ENCODE measurements around the gene ST6GAL1. TPM values are rescaled to one million over a fixed set of nuclear protein-coding genes. Genes with fewer than 3 reads are reported as not detected.
A peak's percentile ranks its signal among the peaks of the same experiment; 100 is the strongest.

The ST6GAL1 gene
- total RNA-seq, 1 donor from 2014 or later: 33.8 TPM

- DNase-seq (ENCODE audit: low spot score in 2 of 2): no peak
- no peak for FAIRE-seq
Measured at GRCh38 chr3:187093320-187093719, 163.0 kb downstream of the ST6GAL1 start.

DNA sequence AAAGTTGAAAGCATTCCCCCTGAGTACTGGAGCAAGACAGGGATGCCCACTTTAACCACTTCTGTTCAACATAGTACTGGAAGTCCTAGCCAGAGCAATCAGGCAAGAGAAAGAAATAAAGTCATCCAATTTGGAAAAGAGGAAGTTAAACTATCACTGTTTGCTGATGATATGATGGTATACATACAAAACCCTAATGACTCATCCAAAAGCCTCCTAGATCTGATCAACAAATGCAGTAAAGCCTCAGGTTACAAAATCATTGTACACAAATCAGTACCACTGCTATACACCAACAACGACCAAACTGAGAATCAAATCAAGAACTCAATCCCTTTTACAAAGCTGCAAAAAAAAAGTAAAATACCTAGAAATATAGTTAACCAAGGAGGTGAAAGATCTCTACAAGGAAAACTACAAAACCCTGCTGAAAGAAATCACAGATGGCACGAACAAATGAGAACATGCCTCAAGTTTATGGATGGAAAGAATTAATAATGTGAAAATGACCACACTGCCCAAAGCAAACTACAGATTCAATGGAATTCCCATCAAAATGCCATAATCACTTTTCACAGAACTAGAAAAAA, 168.7 kb downstream of the ST6GAL1 start:
- FAIRE-seq (no peak), DNase-seq (ENCODE audit: low spot score in 2 of 2) (no peak)

GRCh38 chr3:187101184-187102072, 171.1 kb downstream of the ST6GAL1 start:
- FAIRE-seq: no peak
- DNase-seq (ENCODE audit: low spot score in 2 of 2): peak in 1 of 2 donors; percentile 33

DNA sequence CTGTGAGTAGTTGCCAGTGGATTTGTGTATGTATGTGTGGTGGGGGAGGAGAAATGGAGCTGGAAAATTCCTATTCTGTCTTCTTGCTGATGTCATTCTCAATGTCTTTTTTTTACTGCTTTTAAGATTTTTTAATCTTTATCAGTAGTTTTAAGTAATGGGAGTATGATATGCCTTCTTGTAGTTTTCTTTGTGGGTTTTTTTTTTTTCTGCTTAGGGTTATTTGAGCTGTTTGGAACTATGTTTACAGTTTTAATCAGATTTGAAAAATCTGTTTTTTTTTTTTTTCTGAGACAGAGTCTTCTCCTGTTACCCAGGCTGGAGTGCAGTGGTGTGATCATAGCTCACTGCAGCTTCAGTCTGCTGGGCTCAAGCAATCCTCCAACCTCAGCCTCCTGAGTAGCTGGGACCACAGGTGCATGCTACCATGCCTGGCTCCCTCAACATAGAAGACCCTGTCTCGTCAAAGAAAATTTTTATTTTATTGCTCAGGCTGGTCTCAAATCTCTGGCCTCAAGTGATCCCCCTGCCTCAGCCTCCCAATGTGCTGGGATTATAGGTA, 171.8 kb downstream of the ST6GAL1 start:
- no peak for DNase-seq (ENCODE audit: low spot score in 2 of 2)
- FAIRE-seq: no peak

DNA sequence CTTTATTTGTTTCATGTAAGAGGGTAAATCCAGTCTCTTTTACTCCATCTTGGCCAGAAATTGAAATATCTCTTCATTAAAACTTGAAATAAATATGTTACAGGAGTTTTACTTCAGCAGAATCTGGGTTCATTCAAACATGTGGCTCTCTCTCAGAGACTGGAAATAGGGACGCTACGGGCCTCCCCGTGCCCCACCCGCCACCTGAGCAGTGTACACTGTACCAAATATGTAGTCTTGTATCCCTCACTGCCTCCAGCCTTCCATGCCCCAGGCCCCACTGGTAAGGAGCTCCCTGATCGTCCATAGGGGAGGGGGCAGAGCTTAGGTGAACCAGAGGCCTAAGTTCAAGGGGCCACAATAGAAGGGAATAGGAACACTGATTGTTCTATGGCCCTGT, 172.9 kb downstream of the ST6GAL1 start:
- no peak for FAIRE-seq
- no peak for DNase-seq (ENCODE audit: low spot score in 2 of 2)

DNA sequence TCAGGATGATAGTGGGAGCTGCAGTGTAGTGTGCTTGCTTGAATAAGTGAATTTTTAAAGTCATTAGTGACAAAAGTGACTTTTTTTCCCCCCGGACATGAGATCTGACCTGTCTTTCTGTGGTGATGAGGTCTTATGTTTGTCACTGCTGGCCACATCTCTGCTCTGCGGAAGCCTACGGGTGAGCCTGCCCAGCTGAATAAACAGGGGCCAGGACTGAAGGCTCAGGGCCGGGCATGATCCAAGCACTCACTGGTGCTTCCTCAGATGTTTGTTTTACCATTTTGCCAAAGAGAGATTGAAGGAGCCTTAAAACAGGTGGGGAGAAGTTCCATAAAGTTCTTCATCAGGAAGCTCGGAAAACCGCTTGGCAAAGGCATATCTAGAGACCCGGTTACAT, 174.0 kb downstream of the ST6GAL1 start:
- DNase-seq (ENCODE audit: low spot score in 2 of 2): no peak
- no peak for FAIRE-seq

- DNase-seq (ENCODE audit: low spot score in 2 of 2): no peak
- no peak for FAIRE-seq
Measured at GRCh38 chr3:187104933-187105332, 174.6 kb downstream of the ST6GAL1 start.

GRCh38 chr3:187105700-187106099, 175.4 kb downstream of the ST6GAL1 start:
- DNase-seq (ENCODE audit: low spot score in 2 of 2) (no peak), FAIRE-seq (no peak)

- FAIRE-seq (no peak), DNase-seq (ENCODE audit: low spot score in 2 of 2) (no peak)
Measured at GRCh38 chr3:187107989-187108388, 177.7 kb downstream of the ST6GAL1 start.

- FAIRE-seq: no peak
- no peak for DNase-seq (ENCODE audit: low spot score in 2 of 2)
Measured at GRCh38 chr3:187110156-187110555, 179.8 kb downstream of the ST6GAL1 start.

GRCh38 chr3:187112934-187113793, 182.8 kb downstream of the ST6GAL1 start:
- DNase-seq (ENCODE audit: low spot score in 2 of 2): no peak

DNA sequence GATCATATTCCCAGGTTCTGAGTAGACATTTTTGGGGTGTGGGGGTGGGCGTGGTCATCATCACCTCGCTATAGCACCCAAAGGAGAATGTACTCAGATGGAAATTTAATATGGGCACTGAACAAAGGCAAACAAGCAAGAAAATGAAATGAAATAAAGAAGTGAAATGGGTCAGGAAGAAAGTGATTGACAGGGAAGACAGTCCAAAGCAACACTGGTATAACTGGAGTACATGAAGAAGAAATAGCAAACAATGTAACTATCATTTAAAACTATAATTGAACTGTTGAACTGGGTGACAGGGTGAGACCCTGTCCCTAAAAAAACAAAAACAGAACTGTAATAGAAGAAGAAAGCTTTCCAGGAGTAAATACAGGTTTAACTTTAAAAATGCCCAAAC, 184.2 kb downstream of the ST6GAL1 start:
- FAIRE-seq: no peak
- DNase-seq (ENCODE audit: low spot score in 2 of 2): no peak

More at GRCh38 chr3:187112934-187113793, 182.8 kb downstream of the ST6GAL1 start:
- no peak for FAIRE-seq

- FAIRE-seq (no peak), DNase-seq (ENCODE audit: low spot score in 2 of 2) (no peak)
Measured at GRCh38 chr3:187120326-187120725, 190.0 kb downstream of the ST6GAL1 start.

DNA sequence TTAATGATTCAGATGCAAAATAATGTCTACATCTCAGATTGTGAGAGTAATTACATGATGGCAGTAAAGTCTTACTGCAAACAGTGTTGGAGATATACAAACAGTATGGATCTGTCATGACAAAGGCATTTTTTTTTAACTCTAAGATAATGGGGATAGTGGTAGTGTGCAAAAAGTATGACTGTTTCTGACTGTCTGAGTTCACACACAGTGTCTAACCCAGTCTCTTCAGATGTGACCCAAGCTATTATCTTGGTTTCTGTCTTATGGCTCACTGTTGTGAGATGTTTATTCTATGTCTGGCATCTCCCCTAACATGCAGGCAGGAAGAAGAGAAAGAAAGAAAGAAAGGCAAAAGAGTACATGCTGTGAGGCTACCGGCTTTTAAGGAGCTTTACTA, 191.9 kb downstream of the ST6GAL1 start:
- no peak for FAIRE-seq
- no peak for DNase-seq (ENCODE audit: low spot score in 2 of 2)

DNA sequence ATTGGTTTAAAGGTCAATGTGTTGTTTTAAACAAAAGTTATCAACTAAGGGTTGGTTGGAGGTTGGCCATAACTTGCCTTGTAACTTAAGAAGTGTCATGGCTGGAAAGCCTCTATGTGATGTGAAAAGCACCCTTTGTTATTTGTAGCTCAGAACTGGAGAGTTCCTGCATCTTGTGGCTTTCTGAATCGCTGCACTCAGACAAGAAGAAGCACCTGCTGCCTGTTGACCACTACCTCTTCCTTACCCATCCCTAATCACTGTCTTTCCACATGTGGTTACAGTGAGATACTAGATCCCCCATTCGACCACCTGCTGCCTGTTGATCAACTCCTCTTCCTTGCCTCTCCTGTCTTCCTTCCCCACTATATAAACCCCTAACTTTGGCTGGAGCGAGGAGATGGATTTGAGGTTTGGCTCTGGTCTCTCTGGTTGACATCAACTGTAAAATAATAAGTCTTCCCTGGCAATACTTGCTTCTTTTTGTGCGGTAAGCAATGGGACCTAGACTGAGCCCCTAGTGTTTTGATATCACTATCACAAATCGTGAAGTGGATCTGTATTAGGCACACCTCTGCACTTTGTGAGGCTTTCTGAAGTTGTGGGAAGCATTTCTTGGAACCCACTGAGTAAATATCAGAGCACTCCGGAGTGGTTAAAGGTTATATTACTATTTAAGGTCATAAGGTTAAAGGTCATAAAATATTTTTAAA, 195.1 kb downstream of the ST6GAL1 start:
- DNase-seq (ENCODE audit: low spot score in 2 of 2): no peak
- no peak for FAIRE-seq

Other genes starting within 250 kb of the ST6GAL1 start
- gene KNG1, start 213.2 kb upstream of the ST6GAL1 start, total RNA-seq: not detected
- gene EIF4A2, start 146.9 kb upstream of the ST6GAL1 start, total RNA-seq: 1,507 TPM
- 22.8 TPM for gene RFC4, start 124.0 kb upstream of the ST6GAL1 start, total RNA-seq
- gene ADIPOQ, start 87.8 kb upstream of the ST6GAL1 start, total RNA-seq: not detected
- 15.5 TPM for gene RPL39L, start 209.0 kb downstream of the ST6GAL1 start, total RNA-seq

All from frontal cortex (tissue), 4 donors.